ENCODE results near the gene MPC1L.

Gene MPC1L

GRCh38 chrX:40663078-40663740 lies 40.0 kb downstream of the MPC1L start:
- Histone ChIP-seq H3K36me3 (ENCODE audit: control insufficient read depth, low read depth, low read length) (peaks cover 63% of the 10 kb centered on the region), H3K9me3 (ENCODE audit: control insufficient read depth, low read depth, low read length) (no peaks in the 10 kb centered on the region), H3K27me3 (ENCODE audit: control insufficient read depth, insufficient read depth, low read length) (no peaks in the 10 kb centered on the region), H3K4me3 (ENCODE audit: low read length) (no peak overlapping the region), H3K4me1 (ENCODE audit: control insufficient read depth, low read depth, low read length) (peaks cover 8% of the 10 kb centered on the region), H3K9ac (ENCODE audit: low read length) (no peak overlapping the region), H3K27ac (ENCODE audit: low read length) (no peak overlapping the region)

GRCh38 chrX:40663880-40664630 lies 40.8 kb downstream of the MPC1L start:
- no peaks in the 10 kb centered on the region for H3K27me3 ChIP-seq (ENCODE audit: control insufficient read depth, insufficient read depth, low read length)
- H3K9ac ChIP-seq (ENCODE audit: low read length): no peak overlapping the region
- peaks cover 8% of the 10 kb centered on the region for H3K4me1 ChIP-seq (ENCODE audit: control insufficient read depth, low read depth, low read length)
- H3K9me3 ChIP-seq (ENCODE audit: control insufficient read depth, low read depth, low read length): no peaks in the 10 kb centered on the region
- H3K27ac ChIP-seq (ENCODE audit: low read length): no peak overlapping the region
- H3K36me3 ChIP-seq (ENCODE audit: control insufficient read depth, low read depth, low read length): peaks cover 69% of the 10 kb centered on the region
- no peak overlapping the region for H3K4me3 ChIP-seq (ENCODE audit: low read length)

- no peak overlapping the region for H3K27ac ChIP-seq (ENCODE audit: low read length)
- H3K9ac ChIP-seq (ENCODE audit: low read length): no peak overlapping the region
- no peak overlapping the region for H3K4me3 ChIP-seq (ENCODE audit: low read length)
- no peaks in the 10 kb centered on the region for H3K4me1 ChIP-seq (ENCODE audit: control insufficient read depth, low read depth, low read length)
- no peaks in the 10 kb centered on the region for H3K9me3 ChIP-seq (ENCODE audit: control insufficient read depth, low read depth, low read length)
- H3K36me3 ChIP-seq (ENCODE audit: control insufficient read depth, low read depth, low read length): peaks cover 81% of the 10 kb centered on the region
- H3K27me3 ChIP-seq (ENCODE audit: control insufficient read depth, insufficient read depth, low read length): no peaks in the 10 kb centered on the region
These were observed 47.9 kb downstream of the MPC1L start for GRCh38 chrX:40671126-40671525.

Data from iPS-18a (cell line).